ENCODE measurements around the gene MSI2.

GRCh38 chr17:57425431-57425830, 169.1 kb downstream of the MSI2 start:
- no peak for TF ChIP-seq CTCF (conservative IDR thresholded peaks at IDR 0.05; ENCODE audit: low read depth in 2 of 2)
- no peak for TF ChIP-seq NANOG (IDR thresholded peaks at IDR 0.05; ENCODE audit: borderline replicate concordance)
- no peak for TF ChIP-seq REST (IDR thresholded peaks at IDR 0.05; ENCODE audit: unreplicated experiment)
- TF ChIP-seq POLR2AphosphoS5 (IDR thresholded peaks at IDR 0.05; ENCODE audit: low read depth), result no peak
- no peak for TF ChIP-seq ZNF331 (CRISPR knock-in tag; IDR thresholded peaks at IDR 0.05; ENCODE audit: low read depth)
- no peak for TF ChIP-seq JUNB (IDR thresholded peaks at IDR 0.05; ENCODE audit: unreplicated experiment)
- TF ChIP-seq CREB1 (CRISPR knock-in tag; IDR thresholded peaks at IDR 0.05; ENCODE audit: low read depth), result no peak
- no peak for TF ChIP-seq EZH2phosphoT487 (IDR thresholded peaks at IDR 0.05; ENCODE audit: unreplicated experiment)
- no peak for TF ChIP-seq ZNF114 (CRISPR knock-in tag; IDR thresholded peaks at IDR 0.05)
- no peak for TF ChIP-seq EZH2 (IDR thresholded peaks at IDR 0.05; ENCODE audit: low read depth, unreplicated experiment)
- TF ChIP-seq ZNF462 (CRISPR knock-in tag; IDR thresholded peaks at IDR 0.05), result no peak

All from GM23338 (cell line).